ENCODE data around the gene GATB. TPM values are rescaled to one million over a fixed set of nuclear protein-coding genes. Genes with fewer than 3 reads are reported as not detected.

GATB gene
- total and polyA plus RNA-seq, 2 donors (not counting 3 experiments of a cell fraction or from before 2014, with no cell fraction given) = 14.4 to 17.7 TPM

DNA sequence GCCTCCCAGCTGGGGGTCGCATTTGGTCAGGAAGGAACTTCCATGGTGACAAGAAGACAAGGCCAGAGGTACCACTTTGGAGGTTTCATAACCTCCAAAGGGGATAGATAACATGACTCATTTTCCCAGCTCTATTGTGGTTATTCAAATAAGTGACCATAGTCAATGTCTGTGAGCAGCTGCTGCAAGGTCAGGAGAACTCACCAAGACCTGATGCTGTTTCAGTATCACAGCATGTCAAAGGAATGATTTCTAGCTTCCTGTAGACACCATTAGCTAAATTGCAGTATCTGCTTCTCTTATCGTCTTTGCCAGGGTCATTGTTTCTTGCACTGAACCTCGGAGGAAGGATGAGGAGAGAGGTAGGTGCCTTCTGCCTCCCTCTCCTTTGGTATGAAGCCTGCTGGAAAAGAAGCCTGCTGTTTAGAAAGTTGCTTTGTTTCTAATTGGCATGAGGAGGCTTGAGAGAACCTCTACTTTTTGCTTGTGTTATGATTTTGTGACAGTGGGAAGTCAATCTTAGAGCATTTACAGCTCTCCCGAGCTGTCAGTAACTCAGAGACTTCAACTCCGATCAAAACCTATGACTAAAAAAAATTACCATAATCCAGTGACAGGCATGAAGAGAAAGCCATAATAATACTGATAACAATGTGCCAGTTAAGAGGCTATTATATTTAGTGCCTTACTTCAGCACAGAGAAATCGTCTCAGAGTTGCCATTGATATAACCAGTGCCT, 38.0 kb upstream of the GATB start:
- H3K9me3 ChIP-seq (replicated peaks; ENCODE audit: control insufficient read depth, insufficient read depth, low read length) = no peaks in the 10 kb centered on the region
- H3K79me2 ChIP-seq (ENCODE audit: control insufficient read depth, insufficient read depth, low read length) = no peaks in the 10 kb centered on the region
- CTCF ChIA-PET = interaction anchor here (1.2 to 1.6 kb wide), 2 partner anchors 20 to 22 kb away, joined by 3 read pairs; no protein-coding TSS in a partner anchor
- H3K27me3 ChIP-seq (ENCODE audit: control insufficient read depth in 2 of 2, insufficient read depth in 2 of 2, low read length in 2 of 2) = peaks cover 2 to 3% of the 10 kb centered on the region in 2 experiments
- no peaks in the 10 kb centered on the region for H3K4me1 ChIP-seq (ENCODE audit: control insufficient read depth, extremely low read depth, insufficient read depth, low read length)
- TF ChIP-seq, protein P1, sequence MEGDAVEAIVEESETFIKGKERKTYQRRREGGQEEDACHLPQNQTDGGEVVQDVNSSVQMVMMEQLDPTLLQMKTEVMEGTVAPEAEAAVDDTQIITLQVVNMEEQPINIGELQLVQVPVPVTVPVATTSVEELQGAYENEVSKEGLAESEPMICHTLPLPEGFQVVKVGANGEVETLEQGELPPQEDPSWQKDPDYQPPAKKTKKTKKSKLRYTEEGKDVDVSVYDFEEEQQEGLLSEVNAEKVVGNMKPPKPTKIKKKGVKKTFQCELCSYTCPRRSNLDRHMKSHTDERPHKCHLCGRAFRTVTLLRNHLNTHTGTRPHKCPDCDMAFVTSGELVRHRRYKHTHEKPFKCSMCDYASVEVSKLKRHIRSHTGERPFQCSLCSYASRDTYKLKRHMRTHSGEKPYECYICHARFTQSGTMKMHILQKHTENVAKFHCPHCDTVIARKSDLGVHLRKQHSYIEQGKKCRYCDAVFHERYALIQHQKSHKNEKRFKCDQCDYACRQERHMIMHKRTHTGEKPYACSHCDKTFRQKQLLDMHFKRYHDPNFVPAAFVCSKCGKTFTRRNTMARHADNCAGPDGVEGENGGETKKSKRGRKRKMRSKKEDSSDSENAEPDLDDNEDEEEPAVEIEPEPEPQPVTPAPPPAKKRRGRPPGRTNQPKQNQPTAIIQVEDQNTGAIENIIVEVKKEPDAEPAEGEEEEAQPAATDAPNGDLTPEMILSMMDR (IDR thresholded peaks at IDR 0.05; ENCODE audit: extremely low read depth in 1 of 2, insufficient read depth in 1 of 2, low read depth in 1 of 2, low read length in 2 of 2) = no peak
- TF ChIP-seq FOS (IDR thresholded peaks at IDR 0.05; ENCODE audit: borderline replicate concordance, insufficient read depth, low read length) (no peak), GATA2 (IDR thresholded peaks at IDR 0.05; ENCODE audit: insufficient read depth, insufficient read length, low read depth, low read length) (no peak), EZH2 (IDR thresholded peaks at IDR 0.05; ENCODE audit: borderline replicate concordance, low read depth, low read length, severe bottlenecking) (no peak), MYC (IDR thresholded peaks at IDR 0.05; ENCODE audit: low read depth, low read length) (no peak), POLR2A (IDR thresholded peaks at IDR 0.05; ENCODE audit: low read depth, low read length) (no peak), JUN (IDR thresholded peaks at IDR 0.05; ENCODE audit: borderline replicate concordance, insufficient read depth, insufficient read length, low read depth) (no peak), POLR2AphosphoS5 (IDR thresholded peaks at IDR 0.05; ENCODE audit: insufficient read depth, low read depth, low read length) (no peak)
- TF ChIP-seq, protein P2, sequence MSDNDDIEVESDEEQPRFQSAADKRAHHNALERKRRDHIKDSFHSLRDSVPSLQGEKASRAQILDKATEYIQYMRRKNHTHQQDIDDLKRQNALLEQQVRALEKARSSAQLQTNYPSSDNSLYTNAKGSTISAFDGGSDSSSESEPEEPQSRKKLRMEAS (IDR thresholded peaks at IDR 0.05; ENCODE audit: insufficient read depth, insufficient read length) = no peak
- H3K9me1 ChIP-seq (replicated peaks; ENCODE audit: control insufficient read depth, extremely low read depth, insufficient read depth, low read length) = no peaks in the 10 kb centered on the region
- H2AFZ ChIP-seq (ENCODE audit: low read depth, low read length) = no peak overlapping the region
- no peak overlapping the region for H3K4me2 ChIP-seq (ENCODE audit: insufficient read depth, low read length)
- intact Hi-C loops (cut with micrococcal nuclease) = no loop called here
- no peak overlapping the region for H3K9ac ChIP-seq (replicated peaks; ENCODE audit: extremely low read depth, insufficient read depth, low read length)
- FAIRE-seq = no peak
- POLR2A ChIA-PET = no interaction called here
- H3K36me3 ChIP-seq (ENCODE audit: control insufficient read depth in 2 of 2, extremely low read depth in 1 of 2, insufficient read depth in 2 of 2, low read length in 2 of 2) = no peaks in the 10 kb centered on the region
- BruUV-seq (replicated peaks) = no TSS peak
- H3K27ac ChIP-seq (ENCODE audit: insufficient read depth, low read depth, low read length) = no peak overlapping the region
- no peaks in the 10 kb centered on the region for H4K20me1 ChIP-seq (replicated peaks; ENCODE audit: control insufficient read depth, extremely low read depth, insufficient read depth, low read length)
- dilution Hi-C loops (cut with MboI; ENCODE audit: extremely low pct_ligation_motif_present, low sequenced_read_pairs) = no loop called here
- no peak for DNase-seq (ENCODE audit: low read depth, low spot score)
- H3K4me3 ChIP-seq (replicated peaks in 1 of 3; ENCODE audit: insufficient read depth in 1 of 3, low read depth in 1 of 3, low read length in 3 of 3) = no peak overlapping the region
